ENCODE measurements around the gene WDR59.

The WDR59 gene

DNA sequence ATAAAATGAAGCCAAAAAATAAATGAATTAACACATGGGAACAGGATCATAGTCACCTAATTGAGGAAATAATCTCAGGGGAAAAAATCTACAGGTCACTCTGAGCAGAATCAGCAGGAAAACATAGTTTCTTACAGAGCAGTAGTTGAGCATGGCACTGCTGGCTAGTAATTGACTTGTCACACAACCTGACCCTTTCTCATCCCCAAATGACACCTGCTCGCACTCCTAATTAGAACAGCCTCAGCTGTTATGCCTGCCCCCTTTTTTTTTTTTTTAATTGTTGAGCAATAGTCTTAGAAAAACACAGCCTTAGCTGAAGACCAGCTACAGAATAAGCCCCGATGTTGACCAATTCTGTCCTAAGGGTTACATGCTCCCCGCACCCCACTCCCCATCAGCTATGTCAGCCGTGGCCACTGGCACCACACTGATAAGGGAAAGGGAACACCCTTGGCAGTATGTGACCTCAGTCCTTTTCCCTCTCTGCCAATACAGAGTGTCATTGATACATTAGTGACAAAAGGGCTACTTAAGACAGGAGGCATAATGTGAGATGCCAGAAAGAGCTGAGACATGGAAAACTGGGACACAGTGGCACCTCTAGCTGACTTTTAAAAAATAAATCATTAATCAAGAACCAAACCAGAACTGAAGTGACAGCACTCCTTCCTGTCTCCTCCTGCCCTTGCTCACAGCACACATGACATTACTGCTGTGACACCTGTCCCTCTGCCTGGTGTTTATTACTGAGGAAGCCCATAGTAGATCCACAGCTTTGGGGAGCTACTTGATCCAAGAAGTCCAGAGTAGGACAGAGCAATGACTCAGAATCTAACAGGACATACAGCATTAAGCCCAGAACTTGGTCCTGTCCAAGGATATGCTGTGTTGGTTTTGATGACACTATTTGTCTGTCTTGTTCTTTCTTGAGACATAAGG is 41.7 kb downstream of the WDR59 start:
- H4K20me1 ChIP-seq (ENCODE audit: insufficient read depth, low read length, poor library complexity, severe bottlenecking): no peaks in the 10 kb centered on the region
- no peaks in the 10 kb centered on the region for H3K9me2 ChIP-seq (replicated peaks; ENCODE audit: low read depth, low read length)
- no peaks in the 10 kb centered on the region for H3K4me1 ChIP-seq (ENCODE audit: insufficient read depth, low read length, poor library complexity, severe bottlenecking)
- no peak overlapping the region for H3K4me2 ChIP-seq (ENCODE audit: low read depth, low read length, poor library complexity, severe bottlenecking)
- no peaks in the 10 kb centered on the region for H3F3A ChIP-seq (ENCODE audit: low read depth)
- no peaks in the 10 kb centered on the region for H3K79me2 ChIP-seq (ENCODE audit: insufficient read depth, low read length)
- H3K4me3 ChIP-seq (ENCODE audit: low read length, poor library complexity, severe bottlenecking): no peak overlapping the region
- TF ChIP-seq, protein P1, sequence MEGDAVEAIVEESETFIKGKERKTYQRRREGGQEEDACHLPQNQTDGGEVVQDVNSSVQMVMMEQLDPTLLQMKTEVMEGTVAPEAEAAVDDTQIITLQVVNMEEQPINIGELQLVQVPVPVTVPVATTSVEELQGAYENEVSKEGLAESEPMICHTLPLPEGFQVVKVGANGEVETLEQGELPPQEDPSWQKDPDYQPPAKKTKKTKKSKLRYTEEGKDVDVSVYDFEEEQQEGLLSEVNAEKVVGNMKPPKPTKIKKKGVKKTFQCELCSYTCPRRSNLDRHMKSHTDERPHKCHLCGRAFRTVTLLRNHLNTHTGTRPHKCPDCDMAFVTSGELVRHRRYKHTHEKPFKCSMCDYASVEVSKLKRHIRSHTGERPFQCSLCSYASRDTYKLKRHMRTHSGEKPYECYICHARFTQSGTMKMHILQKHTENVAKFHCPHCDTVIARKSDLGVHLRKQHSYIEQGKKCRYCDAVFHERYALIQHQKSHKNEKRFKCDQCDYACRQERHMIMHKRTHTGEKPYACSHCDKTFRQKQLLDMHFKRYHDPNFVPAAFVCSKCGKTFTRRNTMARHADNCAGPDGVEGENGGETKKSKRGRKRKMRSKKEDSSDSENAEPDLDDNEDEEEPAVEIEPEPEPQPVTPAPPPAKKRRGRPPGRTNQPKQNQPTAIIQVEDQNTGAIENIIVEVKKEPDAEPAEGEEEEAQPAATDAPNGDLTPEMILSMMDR (conservative IDR thresholded peaks at IDR 0.05; ENCODE audit: low read length): no peak
- TF ChIP-seq EZH2phosphoT487 (IDR thresholded peaks at IDR 0.05; ENCODE audit: borderline replicate concordance): no peak
- H3K36me3 ChIP-seq (ENCODE audit: insufficient read depth, low read length): peaks cover 32% of the 10 kb centered on the region; the same call in 1 of the 2 replicates
- H3K27me3 ChIP-seq (ENCODE audit: insufficient read depth, low read length, poor library complexity, severe bottlenecking): no peaks in the 10 kb centered on the region
- no peak overlapping the region for H3K9ac ChIP-seq (ENCODE audit: low read depth, low read length, poor library complexity, severe bottlenecking)
- H3K9me3 ChIP-seq (ENCODE audit: insufficient read depth, low read depth, low read length): no peaks in the 10 kb centered on the region
- H2AFZ ChIP-seq (ENCODE audit: low read length): no peak overlapping the region

GRCh38 chr16:74942566-74942965 is 42.4 kb downstream of the WDR59 start:
- Histone ChIP-seq H3K9me3 (ENCODE audit: insufficient read depth, low read depth, low read length) (no peaks in the 10 kb centered on the region), H3K9me2 (replicated peaks; ENCODE audit: low read depth, low read length) (no peaks in the 10 kb centered on the region), H3K4me1 (ENCODE audit: insufficient read depth, low read length, poor library complexity, severe bottlenecking) (no peaks in the 10 kb centered on the region), H3K27me3 (ENCODE audit: insufficient read depth, low read length, poor library complexity, severe bottlenecking) (no peaks in the 10 kb centered on the region), H3F3A (ENCODE audit: low read depth) (no peaks in the 10 kb centered on the region), H3K36me3 (ENCODE audit: insufficient read depth, low read length) (peaks cover 31% of the 10 kb centered on the region; the same call in 1 of the 2 replicates), H2AFZ (ENCODE audit: low read length) (no peak overlapping the region), H3K4me3 (ENCODE audit: low read length, poor library complexity, severe bottlenecking) (no peak overlapping the region), H4K20me1 (ENCODE audit: insufficient read depth, low read length, poor library complexity, severe bottlenecking) (no peaks in the 10 kb centered on the region), H3K9ac (ENCODE audit: low read depth, low read length, poor library complexity, severe bottlenecking) (no peak overlapping the region), H3K79me2 (ENCODE audit: insufficient read depth, low read length) (no peaks in the 10 kb centered on the region), H3K4me2 (ENCODE audit: low read depth, low read length, poor library complexity, severe bottlenecking) (no peak overlapping the region)
- no peak for TF ChIP-seq EZH2phosphoT487 (IDR thresholded peaks at IDR 0.05; ENCODE audit: borderline replicate concordance)
- TF ChIP-seq, protein P1 (conservative IDR thresholded peaks at IDR 0.05; ENCODE audit: low read length): no peak

- no peaks in the 10 kb centered on the region for H3K79me2 ChIP-seq (ENCODE audit: insufficient read depth, low read length)
- TF ChIP-seq, protein P1 (conservative IDR thresholded peaks at IDR 0.05; ENCODE audit: low read length): no peak
- no peak for TF ChIP-seq EZH2phosphoT487 (IDR thresholded peaks at IDR 0.05; ENCODE audit: borderline replicate concordance)
- H3K4me2 ChIP-seq (ENCODE audit: low read depth, low read length, poor library complexity, severe bottlenecking): no peak overlapping the region
- H3K36me3 ChIP-seq (ENCODE audit: insufficient read depth, low read length): peaks cover 16% of the 10 kb centered on the region; the same call in 1 of the 2 replicates
- H3K27me3 ChIP-seq (ENCODE audit: insufficient read depth, low read length, poor library complexity, severe bottlenecking): no peaks in the 10 kb centered on the region
- no peaks in the 10 kb centered on the region for H3K9me2 ChIP-seq (replicated peaks; ENCODE audit: low read depth, low read length)
- no peak overlapping the region for H3K9ac ChIP-seq (ENCODE audit: low read depth, low read length, poor library complexity, severe bottlenecking)
- H2AFZ ChIP-seq (ENCODE audit: low read length): no peak overlapping the region
- peaks cover 7% of the 10 kb centered on the region for H3K4me1 ChIP-seq (ENCODE audit: insufficient read depth, low read length, poor library complexity, severe bottlenecking)
- H3F3A ChIP-seq (ENCODE audit: low read depth): no peaks in the 10 kb centered on the region
- H3K9me3 ChIP-seq (ENCODE audit: insufficient read depth, low read depth, low read length): no peaks in the 10 kb centered on the region
- H4K20me1 ChIP-seq (ENCODE audit: insufficient read depth, low read length, poor library complexity, severe bottlenecking): no peaks in the 10 kb centered on the region
- H3K4me3 ChIP-seq (ENCODE audit: low read length, poor library complexity, severe bottlenecking): no peak overlapping the region
Measured at GRCh38 chr16:74939688-74940087, 45.2 kb downstream of the WDR59 start.

Data from Loucy (cell line).